Fibroblast of lung (primary cell): ENCODE measurements around the gene SNX4. TPM values are rescaled to one million over a fixed set of nuclear protein-coding genes. Genes with fewer than 3 reads are reported as not detected.

Source experiments
- DNase-seq, 2 donors: peaks; one replicate each; pipeline versions ENCODE4 v3.0.0 to v3.0.0-alpha.2; 2010; ENCODE audit warnings: low read depth in 2 of 2
- H2AFZ ChIP-seq: 2 replicates; pipeline ENCODE4 v1.5.1; 2012; ENCODE audit warnings: low read length, control low read depth, inconsistent platforms
- H3K27ac ChIP-seq: 2 replicates; pipeline ENCODE4 v1.5.1; 2011; ENCODE audit warnings: low read length, control low read depth; ENCODE audit not compliant: insufficient read depth
- H3K27me3 ChIP-seq: 2 replicates; pipeline ENCODE4 v1.5.1; 2011; ENCODE audit warnings: mild to moderate bottlenecking, low read length; ENCODE audit not compliant: control insufficient read depth, insufficient read depth
- H3K36me3 ChIP-seq: 2 replicates; pipeline ENCODE4 v1.5.1; 2011; ENCODE audit warnings: low read length; ENCODE audit not compliant: control insufficient read depth, insufficient read depth
- H3K4me1 ChIP-seq: 2 replicates; pipeline ENCODE4 v1.5.1; 2011; ENCODE audit warnings: low read length; ENCODE audit not compliant: control insufficient read depth, insufficient read depth; ENCODE audit errors: extremely low read depth
- H3K4me2 ChIP-seq: 2 replicates; pipeline ENCODE4 v1.5.1; 2011; ENCODE audit warnings: low read length, control low read depth; ENCODE audit not compliant: insufficient read depth; ENCODE audit errors: extremely low read depth
- H3K4me3 ChIP-seq, 4 experiments: fragments of 200-600 bp in 1 of 4; sonication (generic) in 1 of 4; replicated peaks in 1 of 4; 2 replicates each; pipeline ENCODE4 v1.5.1; 2011 to 2016; ENCODE audit warnings: low read length in 4 of 4, low read depth in 3 of 4, mild to moderate bottlenecking in 3 of 4, control low read depth in 2 of 4, inconsistent platforms in 1 of 4, mixed read lengths in 1 of 4; ENCODE audit not compliant: insufficient read depth in 1 of 4; ENCODE audit errors: control extremely low read depth in 1 of 4
- H3K79me2 ChIP-seq: 2 replicates; pipeline ENCODE4 v1.5.1; 2012; ENCODE audit warnings: mild to moderate bottlenecking, low read length, inconsistent platforms; ENCODE audit not compliant: control insufficient read depth, insufficient read depth
- H3K9ac ChIP-seq: 2 replicates; pipeline ENCODE4 v1.5.1; 2011; ENCODE audit warnings: mild to moderate bottlenecking, low read length, control low read depth; ENCODE audit not compliant: insufficient read depth
- H3K9me3 ChIP-seq: 2 replicates; pipeline ENCODE4 v1.5.1; 2012; ENCODE audit warnings: low read depth, low read length; ENCODE audit not compliant: control insufficient read depth, insufficient read depth
- H4K20me1 ChIP-seq: 2 replicates; pipeline ENCODE4 v1.5.1; 2011; ENCODE audit warnings: low read length; ENCODE audit not compliant: control insufficient read depth, insufficient read depth; ENCODE audit errors: extremely low read depth
- CTCF ChIP-seq, 2 donors: IDR thresholded peaks in 1 of 2; conservative IDR thresholded peaks in 1 of 2; 1 replicate in 1 of 2; 2 replicates in 1 of 2; pipeline ENCODE4 v1.5.1; 2011 to 2012; ENCODE audit warnings: low read length in 2 of 2, control low read depth in 1 of 2, inconsistent platforms in 1 of 2, low read depth in 1 of 2, mild to moderate bottlenecking in 1 of 2
- EZH2 ChIP-seq: IDR thresholded peaks from 2 replicates; pipeline ENCODE4 v1.5.1; 2012; ENCODE audit warnings: low read length, control low read depth, mild to moderate bottlenecking; ENCODE audit errors: missing control alignments
- polyA plus RNA-seq, 2 donors: library from polyadenylated mRNA; depleted of rRNA in 1 of 2; stranded (reverse) in 1 of 2; unstranded in 1 of 2; fragments of >200 nt; gene quantifications; 2 replicates each; pipeline ENCODE4 v1.2.1, GENCODE V29; 2011 to 2012; ENCODE audit warnings: missing spikeins in 1 of 2
- total RNA-seq: library from RNA; depleted of rRNA; stranded (reverse); fragments of >200 nt; gene quantifications from 2 replicates; pipeline ENCODE4 v1.2.1, GENCODE V29; 2014

SNX4 gene
- total and polyA plus RNA-seq, 2 donors (not counting 1 experiment from before 2014, with no cell fraction given), result 22.1 to 23.8 TPM

GRCh38 chr3:125442506-125442905 is 77.5 kb downstream of the SNX4 start:
- no peaks in the 10 kb centered on the region for H3K79me2 ChIP-seq
- DNase-seq, result no peak
- H3K4me2 ChIP-seq, result no peak overlapping the region
- TF ChIP-seq EZH2, result no peak
- TF ChIP-seq CTCF (conservative IDR thresholded peaks at IDR 0.05 in 1 of 2, IDR thresholded peaks at IDR 0.05 in 1 of 2; ENCODE audit: low read depth in 1 of 2, low read length in 2 of 2), result no peak
- no peaks in the 10 kb centered on the region for H4K20me1 ChIP-seq
- H3K4me1 ChIP-seq, result peaks cover 9% of the 10 kb centered on the region
- H3K27me3 ChIP-seq, result no peaks in the 10 kb centered on the region
- H3K9me3 ChIP-seq, result no peaks in the 10 kb centered on the region
- no peak overlapping the region for H2AFZ ChIP-seq
- no peak overlapping the region for H3K9ac ChIP-seq
- H3K36me3 ChIP-seq, result peaks cover 2% of the 10 kb centered on the region
- no peak overlapping the region for H3K4me3 ChIP-seq
- H3K27ac ChIP-seq, result no peak overlapping the region

GRCh38 chr3:125440970-125441369 is 79.0 kb downstream of the SNX4 start:
- Histone ChIP-seq H3K27ac (no peak overlapping the region), H3K4me1 (peaks cover 9% of the 10 kb centered on the region), H3K4me3 (no peak overlapping the region), H3K4me2 (no peak overlapping the region), H3K79me2 (no peaks in the 10 kb centered on the region), H3K36me3 (no peaks in the 10 kb centered on the region), H3K9me3 (no peaks in the 10 kb centered on the region), H3K9ac (no peak overlapping the region), H3K27me3 (no peaks in the 10 kb centered on the region), H2AFZ (no peak overlapping the region), H4K20me1 (no peaks in the 10 kb centered on the region)
- TF ChIP-seq EZH2 (no peak), CTCF (conservative IDR thresholded peaks at IDR 0.05 in 1 of 2, IDR thresholded peaks at IDR 0.05 in 1 of 2; ENCODE audit: low read depth in 1 of 2, low read length in 2 of 2) (no peak)
- no peak for DNase-seq

- H3K9ac ChIP-seq, result no peak overlapping the region
- no peak overlapping the region for H2AFZ ChIP-seq
- no peaks in the 10 kb centered on the region for H3K79me2 ChIP-seq
- no peaks in the 10 kb centered on the region for H3K36me3 ChIP-seq
- no peaks in the 10 kb centered on the region for H4K20me1 ChIP-seq
- no peak overlapping the region for H3K4me2 ChIP-seq
- no peak overlapping the region for H3K4me3 ChIP-seq
- H3K4me1 ChIP-seq, result peaks cover 9% of the 10 kb centered on the region
- no peaks in the 10 kb centered on the region for H3K9me3 ChIP-seq
- DNase-seq, result no peak
- H3K27me3 ChIP-seq, result no peaks in the 10 kb centered on the region
- H3K27ac ChIP-seq, result no peak overlapping the region
- no peak for TF ChIP-seq EZH2
- TF ChIP-seq CTCF (conservative IDR thresholded peaks at IDR 0.05 in 1 of 2, IDR thresholded peaks at IDR 0.05 in 1 of 2; ENCODE audit: low read depth in 1 of 2, low read length in 2 of 2), result no peak
These were observed 79.4 kb downstream of the SNX4 start for GRCh38 chr3:125440559-125440955.
